ENCODE data around the gene TBX2. TPM values are rescaled to one million over a fixed set of nuclear protein-coding genes. Genes with fewer than 3 reads are reported as not detected.

TBX2 gene
- polyA plus RNA-seq, 1 experiment = 7.8 TPM

GRCh38 chr17:61442878-61443474 lies 43.3 kb downstream of the TBX2 start:
- Histone ChIP-seq H3K4me3 (ENCODE audit: low read depth, low read length) (no peak overlapping the region), H3K36me3 (ENCODE audit: control insufficient read depth, insufficient read depth, low read length) (no peaks in the 10 kb centered on the region), H3K27me3 (ENCODE audit: control insufficient read depth, insufficient read depth, low read length) (peaks cover 7% of the 10 kb centered on the region; the same call in 1 of the 2 replicates)
- TF ChIP-seq CTCF (IDR thresholded peaks at IDR 0.05; ENCODE audit: insufficient read depth, low read depth, low read length) = no peak
- POLR2A ChIA-PET = no interaction called here
- CTCF ChIA-PET = interaction anchor here (1.1 to 1.4 kb wide), 3 partner anchors 16 to 32 kb away, joined by 3 to 4 read pairs (median 3); no protein-coding TSS in a partner anchor
- no peak for DNase-seq (ENCODE audit: low read depth)

- CTCF ChIA-PET = interaction anchor here (1.2 to 1.6 kb wide), 5 partner anchors 10 to 71 kb away, joined by 3 to 4 read pairs (median 3); no protein-coding TSS in a partner anchor
- H3K27me3 ChIP-seq (ENCODE audit: control insufficient read depth, insufficient read depth, low read length) = peaks cover 7% of the 10 kb centered on the region; the same call in 1 of the 2 replicates
- H3K36me3 ChIP-seq (ENCODE audit: control insufficient read depth, insufficient read depth, low read length) = no peaks in the 10 kb centered on the region
- TF ChIP-seq CTCF (IDR thresholded peaks at IDR 0.05; ENCODE audit: insufficient read depth, low read depth, low read length) = no peak
- POLR2A ChIA-PET = no interaction called here
- no peak for DNase-seq (ENCODE audit: low read depth)
- H3K4me3 ChIP-seq (ENCODE audit: low read depth, low read length) = no peak overlapping the region
These were observed 43.8 kb downstream of the TBX2 start for GRCh38 chr17:61443475-61443882.

GRCh38 chr17:61444075-61444474 lies 44.4 kb downstream of the TBX2 start:
- ChIA-PET POLR2A (interaction anchor here (0.5 to 0.6 kb wide), 2 partner anchors 10 to 419 kb away, joined by 4 to 5 read pairs; partner anchors contain the start of gene BRIP1), CTCF (interaction anchor here (0.8 to 1.6 kb wide), 6 partner anchors 11 to 107 kb away, joined by 3 to 8 read pairs (median 4); no protein-coding TSS in a partner anchor)
- Histone ChIP-seq H3K27me3 (ENCODE audit: control insufficient read depth, insufficient read depth, low read length) (peaks cover 7% of the 10 kb centered on the region; the same call in 1 of the 2 replicates), H3K4me3 (ENCODE audit: low read depth, low read length) (no peak overlapping the region), H3K36me3 (ENCODE audit: control insufficient read depth, insufficient read depth, low read length) (no peaks in the 10 kb centered on the region)
- no peak for TF ChIP-seq CTCF (IDR thresholded peaks at IDR 0.05; ENCODE audit: insufficient read depth, low read depth, low read length)
- no peak for DNase-seq (ENCODE audit: low read depth)

GRCh38 chr17:61444831-61445230 lies 45.2 kb downstream of the TBX2 start:
- peak; percentile 16 for DNase-seq (ENCODE audit: low read depth)
- ChIA-PET CTCF (interaction anchor here (0.8 to 1.6 kb wide), 6 partner anchors 11 to 106 kb away, joined by 3 to 8 read pairs (median 4); no protein-coding TSS in a partner anchor), POLR2A (interaction anchor here (0.5 to 0.6 kb wide), 2 partner anchors 9 to 419 kb away, joined by 4 to 5 read pairs; partner anchors contain the start of gene BRIP1)
- no peak overlapping the region for H3K4me3 ChIP-seq (ENCODE audit: low read depth, low read length)
- H3K36me3 ChIP-seq (ENCODE audit: control insufficient read depth, insufficient read depth, low read length) = no peaks in the 10 kb centered on the region
- no peak for TF ChIP-seq CTCF (IDR thresholded peaks at IDR 0.05; ENCODE audit: insufficient read depth, low read depth, low read length)
- peaks cover 7% of the 10 kb centered on the region; the same call in 1 of the 2 replicates for H3K27me3 ChIP-seq (ENCODE audit: control insufficient read depth, insufficient read depth, low read length)

GRCh38 chr17:61447358-61447757 lies 47.7 kb downstream of the TBX2 start:
- ChIA-PET POLR2A (no interaction called here), CTCF (interaction anchor here (1.7 kb wide), 1 partner anchor 20 kb away, joined by 5 read pairs; no protein-coding TSS in a partner anchor)
- Histone ChIP-seq H3K4me3 (ENCODE audit: low read depth, low read length) (no peak overlapping the region), H3K27me3 (ENCODE audit: control insufficient read depth, insufficient read depth, low read length) (peaks cover 14% of the 10 kb centered on the region), H3K36me3 (ENCODE audit: control insufficient read depth, insufficient read depth, low read length) (no peaks in the 10 kb centered on the region)
- TF ChIP-seq CTCF (IDR thresholded peaks at IDR 0.05; ENCODE audit: insufficient read depth, low read depth, low read length) = no peak
- DNase-seq (ENCODE audit: low read depth) = no peak
